A673 (cell line): ENCODE data around the gene ACAD9. TPM values are rescaled to one million over a fixed set of nuclear protein-coding genes. Genes with fewer than 3 reads are reported as not detected.

Experiments used
- BruUV-seq: library from RNA; stranded (reverse); fragments of 400-500 nt; replicated peaks from 2 replicates; lab custom pipeline; 2021; lab: Mats Ljungman, UMichigan
- CTCF ChIA-PET: fragments of 300-600 bp; sonication (Branson Sonifier 250); formaldehyde crosslinking; loops from one replicate; lab custom pipeline; 2022; ENCODE audit warnings: antibody characterized with exemption; lab: Charles Lee
- POLR2A ChIA-PET: fragments of 300-600 bp; sonication (Branson Sonifier 250); formaldehyde crosslinking; loops from one replicate; lab custom pipeline; 2022; ENCODE audit warnings: antibody characterized with exemption; ENCODE audit not compliant: low non-redundant PET; lab: Charles Lee
- DNase-seq: peaks from one replicate; pipeline ENCODE4 v3.0.0-alpha.2; 2015; ENCODE audit warnings: low spot score
- H3K27ac ChIP-seq: fragments of 200-600 bp; sonication (generic); 2 replicates; pipeline ENCODE4 v1.5.1; 2016; ENCODE audit warnings: mixed run types, low read depth, mild to moderate bottlenecking, mixed read lengths, antibody characterized with exemption, low read length; ENCODE audit not compliant: poor library complexity, severe bottlenecking
- H3K27me3 ChIP-seq: fragments of 200-600 bp; sonication (generic); replicated peaks from 2 replicates; pipeline ENCODE4 v1.6.1; 2017; ENCODE audit warnings: mixed run types, low read depth, mild to moderate bottlenecking, mixed read lengths, antibody characterized with exemption, low read length; ENCODE audit not compliant: insufficient read depth, poor library complexity
- H3K36me3 ChIP-seq: fragments of 200-600 bp; sonication (generic); 2 replicates; pipeline ENCODE4 v1.6.1; 2016; ENCODE audit warnings: mixed run types, mild to moderate bottlenecking, mixed read lengths, antibody characterized with exemption, low read length; ENCODE audit not compliant: insufficient read depth, poor library complexity, severe bottlenecking
- H3K4me1 ChIP-seq: fragments of 200-600 bp; sonication (generic); 2 replicates; pipeline ENCODE4 v1.6.1; 2017; ENCODE audit warnings: mixed run types, mild to moderate bottlenecking, mixed read lengths, antibody characterized with exemption, low read length; ENCODE audit not compliant: insufficient read depth, poor library complexity, severe bottlenecking
- H3K4me3 ChIP-seq: fragments of 200-600 bp; sonication (generic); 2 replicates; pipeline ENCODE4 v1.5.1; 2016; ENCODE audit warnings: low read depth, mixed run types, mild to moderate bottlenecking, mixed read lengths, low read length; ENCODE audit not compliant: poor library complexity, severe bottlenecking
- H3K9me3 ChIP-seq: fragments of 200-600 bp; sonication (generic); 2 replicates; pipeline ENCODE4 v1.6.1; 2016; ENCODE audit warnings: mixed run types, low read depth, mild to moderate bottlenecking, mixed read lengths, antibody characterized with exemption, low read length; ENCODE audit not compliant: poor library complexity, severe bottlenecking
- CTCF ChIP-seq: fragments of 300-800, 200-600 bp; sonication (generic); conservative IDR thresholded peaks from 2 replicates; pipeline ENCODE4 v1.5.1; 2017; ENCODE audit warnings: low read depth, mild to moderate bottlenecking, antibody characterized with exemption, low read length, moderate library complexity, mixed read lengths
- EZH2 ChIP-seq: fragments of 200-600 bp; sonication (generic); IDR thresholded peaks from 2 replicates; pipeline ENCODE4 v1.6.1; 2017; ENCODE audit warnings: borderline replicate concordance, low read depth, mild to moderate bottlenecking, mixed read lengths, antibody characterized with exemption, low read length; ENCODE audit not compliant: poor library complexity, severe bottlenecking
- intact Hi-C: fragments of 100-400 bp; cut with micrococcal nuclease; formaldehyde crosslinking; loops from one replicate; pipeline ENCODE4 v1.10.0; 2022; ENCODE audit not compliant: unreplicated experiment
- total RNA-seq: library from RNA; stranded (reverse); gene quantifications from 2 replicates; pipeline ENCODE4 v1.2.3, GENCODE V29; 2021

ACAD9 gene
- total RNA-seq, 1 experiment from 2014 or later: 54.5 TPM

GRCh38 chr3:128854475-128854874 is 24.9 kb upstream of the ACAD9 start:
- intact Hi-C loops: no loop called here
- BruUV-seq: no TSS peak
- H3K4me1 ChIP-seq: no peaks in the 10 kb centered on the region
- no peak for TF ChIP-seq CTCF
- no peak for TF ChIP-seq EZH2
- H3K4me3 ChIP-seq: no peak overlapping the region
- H3K36me3 ChIP-seq: no peaks in the 10 kb centered on the region
- ChIA-PET CTCF (no interaction called here), POLR2A (no interaction called here)
- peaks cover 12% of the 10 kb centered on the region for H3K9me3 ChIP-seq
- DNase-seq: no peak
- no peaks in the 10 kb centered on the region for H3K27me3 ChIP-seq
- H3K27ac ChIP-seq: no peak overlapping the region

- Histone ChIP-seq H3K4me1 (no peaks in the 10 kb centered on the region), H3K4me3 (no peak overlapping the region), H3K27ac (no peak overlapping the region), H3K27me3 (no peaks in the 10 kb centered on the region), H3K36me3 (no peaks in the 10 kb centered on the region), H3K9me3 (peaks cover 20% of the 10 kb centered on the region)
- CTCF ChIA-PET: no interaction called here
- DNase-seq: no peak
- no TSS peak for BruUV-seq
- no peak for TF ChIP-seq CTCF
- no peak for TF ChIP-seq EZH2
- POLR2A ChIA-PET: no interaction called here
- intact Hi-C loops: no loop called here
Measured at GRCh38 chr3:128855569-128855968, 23.9 kb upstream of the ACAD9 start.

GRCh38 chr3:128858167-128858566 is 21.3 kb upstream of the ACAD9 start:
- TF ChIP-seq EZH2 (no peak), CTCF (no peak)
- no peaks in the 10 kb centered on the region for H3K27me3 ChIP-seq
- no peaks in the 10 kb centered on the region for H3K4me1 ChIP-seq
- no peak overlapping the region for H3K27ac ChIP-seq
- intact Hi-C loops: no loop called here
- CTCF ChIA-PET: no interaction called here
- peaks cover 20% of the 10 kb centered on the region for H3K9me3 ChIP-seq
- no peak for DNase-seq
- H3K4me3 ChIP-seq: no peak overlapping the region
- POLR2A ChIA-PET: interaction anchor here (0.5 kb wide), 1 partner anchor 219 kb away, joined by 3 read pairs; no protein-coding TSS in a partner anchor
- no TSS peak for BruUV-seq
- no peaks in the 10 kb centered on the region for H3K36me3 ChIP-seq
